CD4-positive, alpha-beta T cell (primary cell): ENCODE results near the gene EPSTI1. TPM values are rescaled to one million over a fixed set of nuclear protein-coding genes. Genes with fewer than 3 reads are reported as not detected.

ENCODE experiments used
- ATAC-seq: fragments of 200-7000 bp; cut with Tn5 transposase; one replicate; pipeline ENCODE4 v1.10.0; 2022; ENCODE audit warnings: mild to moderate bottlenecking; ENCODE audit not compliant: poor library complexity
- CTCF ChIA-PET: fragments of 350-600 bp; sonication (Branson Sonifier 250); formaldehyde crosslinking; loops from one replicate; lab custom pipeline; 2021; ENCODE audit warnings: antibody characterized with exemption, inconsistent platforms; lab: Charles Lee
- POLR2A ChIA-PET: fragments of 350-600 bp; sonication (Branson Sonifier 250); formaldehyde crosslinking; loops from one replicate; lab custom pipeline; 2021; ENCODE audit warnings: antibody characterized with exemption, inconsistent platforms; lab: Charles Lee
- DNase-seq, 14 experiments: peaks; one replicate each; pipeline ENCODE4 v3.0.0-alpha.2; 2013 to 2020; ENCODE audit warnings: mixed read lengths in 2 of 14
- H3K27ac ChIP-seq, 2 donors: one replicate each; pipeline versions ENCODE4 v1.5.1 to v1.7.0; 2013; ENCODE audit warnings: low read length in 2 of 2, low read depth in 1 of 2, mild to moderate bottlenecking in 1 of 2
- H3K27me3 ChIP-seq, 2 experiments: 1 replicate in 1 of 2; 2 replicates in 1 of 2; pipeline versions ENCODE4 v1.6.1 to v1.7.0; 2013; ENCODE audit warnings: low read length in 2 of 2, control low read depth in 1 of 2, mild to moderate bottlenecking in 1 of 2, moderate library complexity in 1 of 2; ENCODE audit not compliant: insufficient read depth in 2 of 2, control insufficient read depth in 1 of 2
- H3K36me3 ChIP-seq: one replicate; pipeline ENCODE4 v1.6.1; 2013; ENCODE audit warnings: low read length, control low read depth; ENCODE audit not compliant: insufficient read depth
- H3K4me1 ChIP-seq: one replicate; pipeline ENCODE4 v1.6.1; 2013; ENCODE audit warnings: low read length, control low read depth; ENCODE audit not compliant: insufficient read depth
- H3K4me3 ChIP-seq: one replicate; pipeline ENCODE4 v1.5.1; 2013; ENCODE audit warnings: mild to moderate bottlenecking, low read length, moderate library complexity
- H3K9me3 ChIP-seq, 2 experiments: 1 replicate in 1 of 2; 2 replicates in 1 of 2; pipeline versions ENCODE4 v1.6.1 to v1.7.0; 2013; ENCODE audit warnings: low read length in 2 of 2, mild to moderate bottlenecking in 2 of 2, control low read depth in 1 of 2, moderate library complexity in 1 of 2; ENCODE audit not compliant: control insufficient read depth in 1 of 2, insufficient read depth in 1 of 2
- H3K27ac Mint-ChIP-seq: one replicate; pipeline ENCODE4 v1.8.0; 2020; ENCODE audit warnings: mixed read lengths
- H3K27me3 Mint-ChIP-seq: one replicate; pipeline ENCODE4 v1.8.0; 2021; ENCODE audit warnings: mixed read lengths
- H3K36me3 Mint-ChIP-seq: one replicate; pipeline ENCODE4 v1.8.0; 2021; ENCODE audit warnings: low read depth, mixed read lengths
- H3K4me1 Mint-ChIP-seq: one replicate; pipeline ENCODE4 v1.8.0; 2021; ENCODE audit warnings: low read depth, mixed read lengths
- H3K4me3 Mint-ChIP-seq: one replicate; pipeline ENCODE4 v1.8.0; 2020; ENCODE audit warnings: mild to moderate bottlenecking, mixed read lengths
- H3K9me3 Mint-ChIP-seq: one replicate; pipeline ENCODE4 v1.8.0; 2020; ENCODE audit warnings: mixed read lengths
- CTCF ChIP-seq: fragments of 200-600 bp; IDR thresholded peaks from one replicate; pipeline ENCODE4 v1.8.0; 2022; ENCODE audit warnings: antibody characterized with exemption, mild to moderate bottlenecking
- intact Hi-C, 2 experiments: fragments of 100-400 bp; cut with DNase I in 1 of 2; cut with micrococcal nuclease in 1 of 2; formaldehyde crosslinking; loops; one replicate each; pipeline versions ENCODE4 v1.15.1 to v1.9.0; 2023 to 2025; cut with DNase I, micrococcal nuclease
- total RNA-seq, 174 experiments: library from RNA in 2 of 174; stranded (reverse) in 2 of 174; gene quantifications; one replicate each; pipeline ENCODE4 v1.2.3 and lab custom pipeline; 2021 to 2026

EPSTI1 gene
- total RNA-seq, 2 experiments from 2014 or later: 23.5 to 24.5 TPM

GRCh38 chr13:43014162-43014561 is 22.1 kb upstream of the EPSTI1 start:
- Mint-ChIP-seq H3K9me3 (no peaks in the 10 kb centered on the region), H3K27ac (no peak overlapping the region), H3K4me3 (no peak overlapping the region), H3K27me3 (no peaks in the 10 kb centered on the region), H3K4me1 (no peaks in the 10 kb centered on the region), H3K36me3 (no peaks in the 10 kb centered on the region)
- CTCF ChIA-PET: no interaction called here
- Histone ChIP-seq H3K27me3 (no peaks in the 10 kb centered on the region), H3K9me3 (no peaks in the 10 kb centered on the region), H3K27ac (no peak overlapping the region), H3K4me3 (no peak overlapping the region), H3K4me1 (no peaks in the 10 kb centered on the region), H3K36me3 (no peaks in the 10 kb centered on the region)
- no peak for ATAC-seq
- POLR2A ChIA-PET: interaction anchor here (1.9 kb wide), 1 partner anchor 9 kb away, joined by 9 read pairs; the partner anchor contains the start of gene DNAJC15
- no peak for DNase-seq
- no peak for TF ChIP-seq CTCF
- intact Hi-C loops: no loop called here

- POLR2A ChIA-PET: no interaction called here
- no peak for ATAC-seq
- Mint-ChIP-seq H3K36me3 (no peaks in the 10 kb centered on the region), H3K4me1 (no peaks in the 10 kb centered on the region), H3K9me3 (no peaks in the 10 kb centered on the region), H3K4me3 (no peak overlapping the region), H3K27me3 (no peaks in the 10 kb centered on the region), H3K27ac (no peak overlapping the region)
- H3K36me3 ChIP-seq: no peaks in the 10 kb centered on the region
- no peaks in the 10 kb centered on the region for H3K9me3 ChIP-seq
- intact Hi-C loops: no loop called here
- H3K27me3 ChIP-seq: no peaks in the 10 kb centered on the region
- no peaks in the 10 kb centered on the region for H3K4me1 ChIP-seq
- no peak for TF ChIP-seq CTCF
- no peak for DNase-seq
- no peak overlapping the region for H3K27ac ChIP-seq
- no peak overlapping the region for H3K4me3 ChIP-seq
- CTCF ChIA-PET: no interaction called here
These were observed 17.5 kb upstream of the EPSTI1 start for GRCh38 chr13:43009506-43009905.

GRCh38 chr13:43008596-43008995 is 16.6 kb upstream of the EPSTI1 start:
- no peaks in the 10 kb centered on the region for H3K9me3 Mint-ChIP-seq
- no peak for TF ChIP-seq CTCF
- H3K4me3 ChIP-seq: no peak overlapping the region
- H3K4me3 Mint-ChIP-seq: no peak overlapping the region
- ChIA-PET CTCF (no interaction called here), POLR2A (no interaction called here)
- H3K36me3 Mint-ChIP-seq: no peaks in the 10 kb centered on the region
- no peak for ATAC-seq
- DNase-seq: no peak
- H3K27me3 ChIP-seq: no peaks in the 10 kb centered on the region
- H3K27me3 Mint-ChIP-seq: no peaks in the 10 kb centered on the region
- H3K4me1 Mint-ChIP-seq: no peaks in the 10 kb centered on the region
- H3K36me3 ChIP-seq: no peaks in the 10 kb centered on the region
- intact Hi-C loops: no loop called here
- no peaks in the 10 kb centered on the region for H3K9me3 ChIP-seq
- no peak overlapping the region for H3K27ac ChIP-seq
- H3K4me1 ChIP-seq: no peaks in the 10 kb centered on the region
- no peak overlapping the region for H3K27ac Mint-ChIP-seq
